ENCODE data around the gene GGA2. TPM values are rescaled to one million over a fixed set of nuclear protein-coding genes. Genes with fewer than 3 reads are reported as not detected.
"Not testable (repeated sequence)": the region's sequence is repeated elsewhere in the genome, so short reads cannot be mapped to it uniquely, and the experiment has no call there.

The GGA2 gene
- total RNA-seq, 1 donor: 38.7 TPM

GRCh38 chr16:23485841-23486240 is 24.5 kb downstream of the GGA2 start:
- no peak for DNase-seq (ENCODE audit: low read depth)
- H3K4me3 ChIP-seq (ENCODE audit: low read depth, low read length): no peak overlapping the region
- TF ChIP-seq CTCF (IDR thresholded peaks at IDR 0.05; ENCODE audit: insufficient read depth, low read length): no peak

GRCh38 chr16:23485257-23485614 is 25.1 kb downstream of the GGA2 start:
- TF ChIP-seq CTCF (IDR thresholded peaks at IDR 0.05; ENCODE audit: insufficient read depth, low read length): no peak

GRCh38 chr16:23484510-23485256 is 25.6 kb downstream of the GGA2 start:
- DNase-seq (ENCODE audit: low read depth): no peak
- no peak for TF ChIP-seq CTCF (IDR thresholded peaks at IDR 0.05; ENCODE audit: insufficient read depth, low read length)
- no peak overlapping the region for H3K4me3 ChIP-seq (ENCODE audit: low read depth, low read length)

More at GRCh38 chr16:23485257-23485614, 25.1 kb downstream of the GGA2 start:
- DNase-seq (ENCODE audit: low read depth): no peak
- H3K4me3 ChIP-seq (ENCODE audit: low read depth, low read length): no peak overlapping the region

- DNase-seq (ENCODE audit: low read depth); H3K4me3 ChIP-seq (ENCODE audit: low read depth, low read length): not testable (repeated sequence)
Measured at GRCh38 chr16:23483492-23483891, 26.8 kb downstream of the GGA2 start.

GRCh38 chr16:23482778-23483177 is 27.5 kb downstream of the GGA2 start:
- H3K4me3 ChIP-seq (ENCODE audit: low read depth, low read length): no peak overlapping the region
- DNase-seq (ENCODE audit: low read depth): no peak
- no peak for TF ChIP-seq CTCF (IDR thresholded peaks at IDR 0.05; ENCODE audit: insufficient read depth, low read length)

- no peak for TF ChIP-seq CTCF (IDR thresholded peaks at IDR 0.05; ENCODE audit: insufficient read depth, low read length)
- no peak for DNase-seq (ENCODE audit: low read depth)
- H3K4me3 ChIP-seq (ENCODE audit: low read depth, low read length): no peak overlapping the region
Measured at GRCh38 chr16:23480257-23480656, 30.0 kb downstream of the GGA2 start.

- TF ChIP-seq CTCF (IDR thresholded peaks at IDR 0.05; ENCODE audit: insufficient read depth, low read length): no peak
- H3K4me3 ChIP-seq (ENCODE audit: low read depth, low read length): no peak overlapping the region
- DNase-seq (ENCODE audit: low read depth): no peak
Measured at GRCh38 chr16:23479138-23479537, 31.2 kb downstream of the GGA2 start.

Data from fibroblast of the aortic adventitia (primary cell).